ENCODE results near the gene RANBP17. TPM values are rescaled to one million over a fixed set of nuclear protein-coding genes. Genes with fewer than 3 reads are reported as not detected.

RANBP17 gene
- total RNA-seq, 2 experiments from 2014 or later, result not detected

DNA sequence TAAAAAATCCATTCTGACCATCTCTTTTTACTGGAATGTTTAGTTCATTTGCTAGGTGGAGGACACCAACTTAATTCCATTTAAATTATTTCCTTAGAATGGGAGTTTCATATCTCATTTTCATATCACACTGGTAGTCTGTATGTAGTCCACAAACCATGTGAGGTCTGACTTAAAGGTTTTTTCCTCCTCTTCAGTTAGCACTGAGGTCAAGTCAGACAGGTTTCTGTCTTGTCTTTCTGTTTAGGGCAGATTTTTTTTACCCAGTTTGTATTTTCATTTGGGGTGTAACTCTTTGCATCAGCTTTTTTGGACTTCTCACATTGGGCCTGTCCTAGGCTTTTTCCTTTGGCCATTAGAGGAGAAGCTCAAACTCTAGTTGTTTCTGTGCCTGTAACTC, 75.3 kb downstream of the RANBP17 start:
- H3K4me3 ChIP-seq (ENCODE audit: low read length), result no peak overlapping the region
- H3K4me1 ChIP-seq (ENCODE audit: insufficient read depth, low read length), result no peaks in the 10 kb centered on the region
- no peaks in the 10 kb centered on the region for H3K27me3 ChIP-seq (ENCODE audit: control insufficient read depth in 1 of 2, insufficient read depth in 2 of 2, low read length in 2 of 2)
- ATAC-seq (ENCODE audit: poor library complexity), result no peak
- H3K27ac ChIP-seq (ENCODE audit: low read depth in 1 of 2, low read length in 2 of 2), result no peak overlapping the region
- CTCF ChIA-PET, result no interaction called here
- H3K36me3 Mint-ChIP-seq (ENCODE audit: low read depth), result no peaks in the 10 kb centered on the region
- intact Hi-C loops (cut with DNase I, micrococcal nuclease), result no loop called here
- peaks cover 15% of the 10 kb centered on the region for H3K27me3 Mint-ChIP-seq
- TF ChIP-seq, protein P1, sequence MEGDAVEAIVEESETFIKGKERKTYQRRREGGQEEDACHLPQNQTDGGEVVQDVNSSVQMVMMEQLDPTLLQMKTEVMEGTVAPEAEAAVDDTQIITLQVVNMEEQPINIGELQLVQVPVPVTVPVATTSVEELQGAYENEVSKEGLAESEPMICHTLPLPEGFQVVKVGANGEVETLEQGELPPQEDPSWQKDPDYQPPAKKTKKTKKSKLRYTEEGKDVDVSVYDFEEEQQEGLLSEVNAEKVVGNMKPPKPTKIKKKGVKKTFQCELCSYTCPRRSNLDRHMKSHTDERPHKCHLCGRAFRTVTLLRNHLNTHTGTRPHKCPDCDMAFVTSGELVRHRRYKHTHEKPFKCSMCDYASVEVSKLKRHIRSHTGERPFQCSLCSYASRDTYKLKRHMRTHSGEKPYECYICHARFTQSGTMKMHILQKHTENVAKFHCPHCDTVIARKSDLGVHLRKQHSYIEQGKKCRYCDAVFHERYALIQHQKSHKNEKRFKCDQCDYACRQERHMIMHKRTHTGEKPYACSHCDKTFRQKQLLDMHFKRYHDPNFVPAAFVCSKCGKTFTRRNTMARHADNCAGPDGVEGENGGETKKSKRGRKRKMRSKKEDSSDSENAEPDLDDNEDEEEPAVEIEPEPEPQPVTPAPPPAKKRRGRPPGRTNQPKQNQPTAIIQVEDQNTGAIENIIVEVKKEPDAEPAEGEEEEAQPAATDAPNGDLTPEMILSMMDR (IDR thresholded peaks at IDR 0.05), result no peak
- H3K4me1 Mint-ChIP-seq (ENCODE audit: low read depth), result no peaks in the 10 kb centered on the region
- peaks cover 2% of the 10 kb centered on the region for H3K9me3 Mint-ChIP-seq
- no peak overlapping the region for H3K27ac Mint-ChIP-seq
- POLR2A ChIA-PET, result no interaction called here
- H3K9me3 ChIP-seq (ENCODE audit: control insufficient read depth in 1 of 2, insufficient read depth in 1 of 2, low read length in 2 of 2), result peaks cover 0 to 9% of the 10 kb centered on the region in 2 experiments
- DNase-seq, result no peak
- H3K4me3 Mint-ChIP-seq, result no peak overlapping the region
- no peaks in the 10 kb centered on the region for H3K36me3 ChIP-seq (ENCODE audit: insufficient read depth, low read length)

DNA sequence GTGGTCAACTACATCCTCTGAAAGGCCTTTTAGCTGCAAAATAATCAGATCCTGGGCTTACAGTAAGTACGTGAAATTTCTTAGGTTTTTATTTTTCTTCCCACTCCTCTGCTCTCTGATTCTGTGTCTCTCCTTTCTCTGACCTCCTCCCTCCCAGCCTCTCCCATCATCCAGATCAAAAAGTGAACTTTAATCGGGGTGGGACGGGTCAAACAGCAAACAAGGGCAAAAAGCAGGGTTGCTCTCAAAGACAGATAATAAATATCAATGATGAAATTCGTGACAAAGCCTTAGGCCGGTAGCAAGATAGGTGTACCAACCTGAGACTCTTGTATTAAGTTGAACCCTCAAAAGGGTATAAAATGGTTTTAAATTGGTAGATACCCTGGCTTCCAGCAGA, 76.1 kb downstream of the RANBP17 start:
- CTCF ChIA-PET, result no interaction called here
- Histone ChIP-seq H3K27me3 (ENCODE audit: control insufficient read depth in 1 of 2, insufficient read depth in 2 of 2, low read length in 2 of 2) (no peaks in the 10 kb centered on the region), H3K4me3 (ENCODE audit: low read length) (no peak overlapping the region), H3K4me1 (ENCODE audit: insufficient read depth, low read length) (no peaks in the 10 kb centered on the region), H3K9me3 (ENCODE audit: control insufficient read depth in 1 of 2, insufficient read depth in 1 of 2, low read length in 2 of 2) (peaks cover 0 to 9% of the 10 kb centered on the region in 2 experiments), H3K36me3 (ENCODE audit: insufficient read depth, low read length) (no peaks in the 10 kb centered on the region), H3K27ac (ENCODE audit: low read depth in 1 of 2, low read length in 2 of 2) (no peak overlapping the region)
- Mint-ChIP-seq H3K36me3 (ENCODE audit: low read depth) (no peaks in the 10 kb centered on the region), H3K27me3 (peaks cover 15% of the 10 kb centered on the region), H3K4me3 (no peak overlapping the region), H3K9me3 (peaks cover 2% of the 10 kb centered on the region), H3K4me1 (ENCODE audit: low read depth) (no peaks in the 10 kb centered on the region), H3K27ac (no peak overlapping the region)
- TF ChIP-seq, protein P1 (IDR thresholded peaks at IDR 0.05), result no peak
- intact Hi-C loops (cut with DNase I, micrococcal nuclease), result no loop called here
- DNase-seq (no peak), ATAC-seq (ENCODE audit: poor library complexity) (no peak)
- POLR2A ChIA-PET, result no interaction called here

GRCh38 chr5:170939178-170939577, 77.4 kb downstream of the RANBP17 start:
- Mint-ChIP-seq H3K4me3 (no peak overlapping the region), H3K9me3 (no peaks in the 10 kb centered on the region), H3K36me3 (ENCODE audit: low read depth) (no peaks in the 10 kb centered on the region), H3K27me3 (peaks cover 15% of the 10 kb centered on the region), H3K4me1 (ENCODE audit: low read depth) (no peaks in the 10 kb centered on the region), H3K27ac (no peak overlapping the region)
- no peak for ATAC-seq (ENCODE audit: poor library complexity)
- ChIA-PET CTCF (no interaction called here), POLR2A (no interaction called here)
- Histone ChIP-seq H3K4me1 (ENCODE audit: insufficient read depth, low read length) (no peaks in the 10 kb centered on the region), H3K27ac (ENCODE audit: low read depth in 1 of 2, low read length in 2 of 2) (no peak overlapping the region), H3K4me3 (ENCODE audit: low read length) (no peak overlapping the region), H3K27me3 (ENCODE audit: control insufficient read depth in 1 of 2, insufficient read depth in 2 of 2, low read length in 2 of 2) (no peaks in the 10 kb centered on the region), H3K9me3 (ENCODE audit: control insufficient read depth in 1 of 2, insufficient read depth in 1 of 2, low read length in 2 of 2) (peaks cover 0 to 9% of the 10 kb centered on the region in 2 experiments), H3K36me3 (ENCODE audit: insufficient read depth, low read length) (no peaks in the 10 kb centered on the region)
- intact Hi-C loops (cut with DNase I, micrococcal nuclease), result no loop called here
- TF ChIP-seq, protein P1 (IDR thresholded peaks at IDR 0.05), result no peak
- no peak for DNase-seq

All from CD4-positive, alpha-beta T cell (primary cell).